ENCODE results near the gene PKHD1.

GRCh38 chr6:52049252-52050050 is 38.0 kb downstream of the PKHD1 start:
- TF ChIP-seq CTCF (IDR thresholded peaks at IDR 0.05) (peak in 2 of 3 experiments; percentile 24 to 36), POLR2A (IDR thresholded peaks at IDR 0.05) (no peak), POLR2AphosphoS5 (IDR thresholded peaks at IDR 0.05; ENCODE audit: insufficient read depth in 1 of 2, low read depth in 1 of 2) (no peak)
